ENCODE data around the gene NAP1L1.
A peak's percentile ranks its signal among the peaks of the same experiment; 100 is the strongest.

NAP1L1 gene

GRCh38 chr12:76111209-76111749 lies 26.8 kb upstream of the NAP1L1 start:
- H3K4me3 ChIP-seq (ENCODE audit: insufficient read depth, low read depth, low read length, poor library complexity, severe bottlenecking) = no peak overlapping the region
- no peaks in the 10 kb centered on the region for H3K4me1 ChIP-seq (ENCODE audit: control insufficient read depth, insufficient read depth, low read length, poor library complexity, severe bottlenecking)
- no peak overlapping the region for H3K27ac ChIP-seq (ENCODE audit: insufficient read depth, low read length, poor library complexity, severe bottlenecking)
- H3K27me3 ChIP-seq (replicated peaks; ENCODE audit: control insufficient read depth, insufficient read depth, low read length, poor library complexity, severe bottlenecking) = no peaks in the 10 kb centered on the region
- H3K36me3 ChIP-seq (ENCODE audit: control insufficient read depth, insufficient read depth, low read length) = no peaks in the 10 kb centered on the region
- DNase-seq = no peak
- no peaks in the 10 kb centered on the region for H3K9me3 ChIP-seq (ENCODE audit: control insufficient read depth, low read length)

GRCh38 chr12:76109879-76110278 lies 25.4 kb upstream of the NAP1L1 start:
- no peaks in the 10 kb centered on the region for H3K4me1 ChIP-seq (ENCODE audit: control insufficient read depth, insufficient read depth, low read length, poor library complexity, severe bottlenecking)
- DNase-seq = no peak
- no peaks in the 10 kb centered on the region for H3K27me3 ChIP-seq (replicated peaks; ENCODE audit: control insufficient read depth, insufficient read depth, low read length, poor library complexity, severe bottlenecking)
- H3K4me3 ChIP-seq (ENCODE audit: insufficient read depth, low read depth, low read length, poor library complexity, severe bottlenecking) = no peak overlapping the region
- H3K27ac ChIP-seq (ENCODE audit: insufficient read depth, low read length, poor library complexity, severe bottlenecking) = no peak overlapping the region
- no peaks in the 10 kb centered on the region for H3K36me3 ChIP-seq (ENCODE audit: control insufficient read depth, insufficient read depth, low read length)
- no peaks in the 10 kb centered on the region for H3K9me3 ChIP-seq (ENCODE audit: control insufficient read depth, low read length)

- Histone ChIP-seq H3K27me3 (replicated peaks; ENCODE audit: control insufficient read depth, insufficient read depth, low read length, poor library complexity, severe bottlenecking) (no peaks in the 10 kb centered on the region), H3K9me3 (ENCODE audit: control insufficient read depth, low read length) (no peaks in the 10 kb centered on the region), H3K36me3 (ENCODE audit: control insufficient read depth, insufficient read depth, low read length) (no peaks in the 10 kb centered on the region), H3K27ac (ENCODE audit: insufficient read depth, low read length, poor library complexity, severe bottlenecking) (no peak overlapping the region), H3K4me1 (ENCODE audit: control insufficient read depth, insufficient read depth, low read length, poor library complexity, severe bottlenecking) (no peaks in the 10 kb centered on the region), H3K4me3 (ENCODE audit: insufficient read depth, low read depth, low read length, poor library complexity, severe bottlenecking) (no peak overlapping the region)
- DNase-seq = no peak
Observed at GRCh38 chr12:76108356-76108755, 23.9 kb upstream of the NAP1L1 start.

GRCh38 chr12:76106631-76107030 lies 22.1 kb upstream of the NAP1L1 start:
- Histone ChIP-seq H3K9me3 (ENCODE audit: control insufficient read depth, low read length) (no peaks in the 10 kb centered on the region), H3K4me3 (ENCODE audit: insufficient read depth, low read depth, low read length, poor library complexity, severe bottlenecking) (no peak overlapping the region), H3K27ac (ENCODE audit: insufficient read depth, low read length, poor library complexity, severe bottlenecking) (no peak overlapping the region), H3K4me1 (ENCODE audit: control insufficient read depth, insufficient read depth, low read length, poor library complexity, severe bottlenecking) (no peaks in the 10 kb centered on the region), H3K27me3 (replicated peaks; ENCODE audit: control insufficient read depth, insufficient read depth, low read length, poor library complexity, severe bottlenecking) (no peaks in the 10 kb centered on the region), H3K36me3 (ENCODE audit: control insufficient read depth, insufficient read depth, low read length) (no peaks in the 10 kb centered on the region)
- DNase-seq = no peak

GRCh38 chr12:76103958-76104357 lies 19.5 kb upstream of the NAP1L1 start:
- Histone ChIP-seq H3K4me3 (ENCODE audit: insufficient read depth, low read depth, low read length, poor library complexity, severe bottlenecking) (no peak overlapping the region), H3K27me3 (replicated peaks; ENCODE audit: control insufficient read depth, insufficient read depth, low read length, poor library complexity, severe bottlenecking) (no peaks in the 10 kb centered on the region), H3K9me3 (ENCODE audit: control insufficient read depth, low read length) (no peaks in the 10 kb centered on the region), H3K4me1 (ENCODE audit: control insufficient read depth, insufficient read depth, low read length, poor library complexity, severe bottlenecking) (no peaks in the 10 kb centered on the region), H3K27ac (ENCODE audit: insufficient read depth, low read length, poor library complexity, severe bottlenecking) (no peak overlapping the region), H3K36me3 (ENCODE audit: control insufficient read depth, insufficient read depth, low read length) (no peaks in the 10 kb centered on the region)
- DNase-seq = no peak

- no peak overlapping the region for H3K4me3 ChIP-seq (ENCODE audit: insufficient read depth, low read depth, low read length, poor library complexity, severe bottlenecking)
- no peaks in the 10 kb centered on the region for H3K36me3 ChIP-seq (ENCODE audit: control insufficient read depth, insufficient read depth, low read length)
- no peaks in the 10 kb centered on the region for H3K27me3 ChIP-seq (replicated peaks; ENCODE audit: control insufficient read depth, insufficient read depth, low read length, poor library complexity, severe bottlenecking)
- DNase-seq = no peak
- no peak overlapping the region for H3K27ac ChIP-seq (ENCODE audit: insufficient read depth, low read length, poor library complexity, severe bottlenecking)
- H3K9me3 ChIP-seq (ENCODE audit: control insufficient read depth, low read length) = no peaks in the 10 kb centered on the region
- no peaks in the 10 kb centered on the region for H3K4me1 ChIP-seq (ENCODE audit: control insufficient read depth, insufficient read depth, low read length, poor library complexity, severe bottlenecking)
Observed at GRCh38 chr12:76101739-76102385, 17.4 kb upstream of the NAP1L1 start.

- Histone ChIP-seq H3K27ac (ENCODE audit: insufficient read depth, low read length, poor library complexity, severe bottlenecking) (no peak overlapping the region), H3K27me3 (replicated peaks; ENCODE audit: control insufficient read depth, insufficient read depth, low read length, poor library complexity, severe bottlenecking) (no peaks in the 10 kb centered on the region), H3K9me3 (ENCODE audit: control insufficient read depth, low read length) (no peaks in the 10 kb centered on the region), H3K4me1 (ENCODE audit: control insufficient read depth, insufficient read depth, low read length, poor library complexity, severe bottlenecking) (no peaks in the 10 kb centered on the region), H3K4me3 (ENCODE audit: insufficient read depth, low read depth, low read length, poor library complexity, severe bottlenecking) (no peak overlapping the region), H3K36me3 (ENCODE audit: control insufficient read depth, insufficient read depth, low read length) (no peaks in the 10 kb centered on the region)
- no peak for DNase-seq
Observed at GRCh38 chr12:76096079-76096646, 11.7 kb upstream of the NAP1L1 start.

GRCh38 chr12:76094754-76095153 lies 10.3 kb upstream of the NAP1L1 start:
- DNase-seq = no peak
- no peaks in the 10 kb centered on the region for H3K9me3 ChIP-seq (ENCODE audit: control insufficient read depth, low read length)
- H3K4me3 ChIP-seq (ENCODE audit: insufficient read depth, low read depth, low read length, poor library complexity, severe bottlenecking) = no peak overlapping the region
- no peak overlapping the region for H3K27ac ChIP-seq (ENCODE audit: insufficient read depth, low read length, poor library complexity, severe bottlenecking)
- H3K36me3 ChIP-seq (ENCODE audit: control insufficient read depth, insufficient read depth, low read length) = no peaks in the 10 kb centered on the region
- H3K27me3 ChIP-seq (replicated peaks; ENCODE audit: control insufficient read depth, insufficient read depth, low read length, poor library complexity, severe bottlenecking) = no peaks in the 10 kb centered on the region
- no peaks in the 10 kb centered on the region for H3K4me1 ChIP-seq (ENCODE audit: control insufficient read depth, insufficient read depth, low read length, poor library complexity, severe bottlenecking)

GRCh38 chr12:76091246-76091754 lies 6.8 kb upstream of the NAP1L1 start:
- Histone ChIP-seq H3K27ac (ENCODE audit: insufficient read depth, low read length, poor library complexity, severe bottlenecking) (no peak overlapping the region), H3K27me3 (replicated peaks; ENCODE audit: control insufficient read depth, insufficient read depth, low read length, poor library complexity, severe bottlenecking) (no peaks in the 10 kb centered on the region), H3K4me1 (ENCODE audit: control insufficient read depth, insufficient read depth, low read length, poor library complexity, severe bottlenecking) (no peaks in the 10 kb centered on the region), H3K36me3 (ENCODE audit: control insufficient read depth, insufficient read depth, low read length) (no peaks in the 10 kb centered on the region), H3K9me3 (ENCODE audit: control insufficient read depth, low read length) (no peaks in the 10 kb centered on the region), H3K4me3 (ENCODE audit: insufficient read depth, low read depth, low read length, poor library complexity, severe bottlenecking) (no peak overlapping the region)
- DNase-seq = no peak

GRCh38 chr12:76085520-76085868 lies 1.0 kb upstream of the NAP1L1 start:
- Histone ChIP-seq H3K4me1 (ENCODE audit: control insufficient read depth, insufficient read depth, low read length, poor library complexity, severe bottlenecking) (peaks cover 16% of the 10 kb centered on the region), H3K27ac (ENCODE audit: insufficient read depth, low read length, poor library complexity, severe bottlenecking) (peak overlapping the region; percentile 100), H3K27me3 (replicated peaks; ENCODE audit: control insufficient read depth, insufficient read depth, low read length, poor library complexity, severe bottlenecking) (no peaks in the 10 kb centered on the region), H3K4me3 (ENCODE audit: insufficient read depth, low read depth, low read length, poor library complexity, severe bottlenecking) (peak overlapping the region; percentile 96), H3K36me3 (ENCODE audit: control insufficient read depth, insufficient read depth, low read length) (no peaks in the 10 kb centered on the region), H3K9me3 (ENCODE audit: control insufficient read depth, low read length) (no peaks in the 10 kb centered on the region)
- peak; percentile 18 to 42 (median 27) for DNase-seq

Data from effector memory CD4-positive, alpha-beta T cell (primary cell).